PC-9 (cell line): ENCODE data around the gene PPP1R3D. TPM values are rescaled to one million over a fixed set of nuclear protein-coding genes. Genes with fewer than 3 reads are reported as not detected.

ENCODE experiments used
- BruUV-seq: library from RNA; stranded (reverse); fragments of 400-500 nt; replicated peaks from 2 replicates; lab custom pipeline; 2021; lab: Mats Ljungman, UMichigan
- CTCF ChIA-PET: fragments of 300-600 bp; sonication (Branson Sonifier 250); formaldehyde crosslinking; loops from one replicate; lab custom pipeline; 2022; ENCODE audit warnings: antibody characterized with exemption; lab: Charles Lee
- POLR2A ChIA-PET: fragments of 300-600 bp; sonication (Branson Sonifier 250); formaldehyde crosslinking; loops from one replicate; lab custom pipeline; 2022; ENCODE audit warnings: antibody characterized with exemption; ENCODE audit not compliant: unreplicated experiment; lab: Charles Lee
- DNase-seq, 2 experiments: peaks; one replicate each; pipeline versions ENCODE4 v3.0.0 to v3.0.0-alpha.2; 2015 to 2022; ENCODE audit warnings: mixed read lengths in 1 of 2
- H2AFZ ChIP-seq: fragments of 200-600 bp; sonication (generic); 2 replicates; pipeline ENCODE4 v1.8.1; 2017; ENCODE audit warnings: antibody characterized with exemption
- H3F3A ChIP-seq: fragments of 200-600 bp; sonication (generic); 2 replicates; pipeline ENCODE4 v1.8.1; 2017; ENCODE audit warnings: antibody characterized with exemption, mild to moderate bottlenecking, low read depth; ENCODE audit not compliant: insufficient read depth
- H3K27ac ChIP-seq: fragments of 200-600 bp; sonication (generic); 2 replicates; pipeline ENCODE4 v1.6.1; 2016; ENCODE audit warnings: mixed run types
- H3K27me3 ChIP-seq: fragments of 200-600 bp; sonication (generic); 2 replicates; pipeline ENCODE4 v1.6.1; 2016; ENCODE audit warnings: low read depth, mixed run types; ENCODE audit not compliant: insufficient read depth
- H3K36me3 ChIP-seq: fragments of 200-600 bp; sonication (generic); 2 replicates; pipeline ENCODE4 v1.6.1; 2016; ENCODE audit warnings: low read depth, mixed run types
- H3K4me1 ChIP-seq: fragments of 200-600 bp; sonication (generic); replicated peaks from 2 replicates; pipeline ENCODE4 v1.6.1; 2016; ENCODE audit warnings: mixed run types; ENCODE audit not compliant: insufficient read depth
- H3K4me2 ChIP-seq: fragments of 200-600 bp; sonication (generic); 2 replicates; pipeline ENCODE4 v1.6.1; 2017; ENCODE audit warnings: mixed run types
- H3K4me3 ChIP-seq: fragments of 200-600 bp; sonication (generic); 2 replicates; pipeline ENCODE4 v1.6.1; 2016; ENCODE audit warnings: mixed run types
- H3K79me2 ChIP-seq: fragments of 200-600 bp; sonication (generic); 2 replicates; pipeline ENCODE4 v1.6.1; 2017; ENCODE audit warnings: low read depth, mixed run types
- H3K9me2 ChIP-seq: fragments of 200-600 bp; sonication (generic); 2 replicates; pipeline ENCODE4 v1.8.1; 2017; ENCODE audit warnings: mild to moderate bottlenecking; ENCODE audit not compliant: insufficient read depth
- H3K9me3 ChIP-seq: fragments of 200-600 bp; sonication (generic); 2 replicates; pipeline ENCODE4 v1.8.1; 2016; ENCODE audit warnings: low read depth; ENCODE audit not compliant: insufficient read depth
- H4K20me1 ChIP-seq: fragments of 200-600 bp; sonication (generic); 2 replicates; pipeline ENCODE4 v1.8.1; 2017; ENCODE audit not compliant: insufficient read depth
- CTCF ChIP-seq: fragments of 200-600 bp; sonication (generic); conservative IDR thresholded peaks from 2 replicates; pipeline ENCODE4 v1.6.1; 2017; ENCODE audit warnings: mixed run types, antibody characterized with exemption, mild to moderate bottlenecking, moderate library complexity
- EZH2 ChIP-seq: fragments of 200-600 bp; sonication (generic); IDR thresholded peaks from 2 replicates; pipeline ENCODE4 v1.8.0; 2017; ENCODE audit warnings: antibody characterized with exemption, low read depth
- intact Hi-C: fragments of 100-400 bp; cut with micrococcal nuclease; formaldehyde crosslinking; loops from one replicate; pipeline ENCODE4 v1.10.0; 2022; ENCODE audit not compliant: unreplicated experiment
- total RNA-seq: library from RNA; stranded (reverse); gene quantifications from 2 replicates; pipeline ENCODE4 v1.2.3, GENCODE V29; 2021

The PPP1R3D gene
- total RNA-seq, 1 experiment from 2014 or later = 9.9 TPM

DNA sequence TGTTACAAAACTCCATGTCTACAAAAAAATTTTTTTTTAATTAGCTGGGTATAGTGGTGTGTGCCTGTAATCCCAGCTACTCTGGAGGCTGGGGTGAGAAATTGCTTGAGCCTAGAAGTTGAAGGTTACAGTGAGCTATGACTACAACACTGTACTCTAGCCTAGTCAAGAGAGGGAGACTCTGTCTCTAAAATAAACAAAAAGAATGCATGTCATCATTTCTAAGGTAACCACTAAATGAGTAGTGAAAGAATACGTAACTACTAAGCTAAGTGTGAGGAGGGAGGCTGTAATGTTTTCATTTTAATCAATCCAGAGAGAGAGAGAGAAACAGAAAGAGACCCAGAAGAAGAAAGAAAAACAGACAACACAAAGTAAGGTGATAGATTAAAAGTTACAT lies 16.6 kb downstream of the PPP1R3D start:
- no peaks in the 10 kb centered on the region for H4K20me1 ChIP-seq
- no peaks in the 10 kb centered on the region for H3K9me2 ChIP-seq
- no peak overlapping the region for H3K4me3 ChIP-seq
- H3K4me2 ChIP-seq = no peak overlapping the region
- no peak overlapping the region for H3K27ac ChIP-seq
- no TSS peak for BruUV-seq
- H3K27me3 ChIP-seq = no peaks in the 10 kb centered on the region
- no peak for DNase-seq
- no peak overlapping the region for H2AFZ ChIP-seq
- ChIA-PET POLR2A (interaction anchor here (0.6 kb wide), 2 partner anchors 11 to 930 kb away, joined by 4 to 6 read pairs; no protein-coding TSS in a partner anchor), CTCF (no interaction called here)
- 0 out of 2 replicates have a peak, but pooled peaks cover 1% of the 10 kb centered on the region for H3K9me3 ChIP-seq
- peaks cover 37% of the 10 kb centered on the region for H3K4me1 ChIP-seq
- peaks cover 21% of the 10 kb centered on the region for H3F3A ChIP-seq
- H3K36me3 ChIP-seq = 0 out of 2 replicates have a peak, but pooled peaks cover 7% of the 10 kb centered on the region
- H3K79me2 ChIP-seq = no peaks in the 10 kb centered on the region
- TF ChIP-seq CTCF = no peak
- intact Hi-C loops = no loop called here

DNA sequence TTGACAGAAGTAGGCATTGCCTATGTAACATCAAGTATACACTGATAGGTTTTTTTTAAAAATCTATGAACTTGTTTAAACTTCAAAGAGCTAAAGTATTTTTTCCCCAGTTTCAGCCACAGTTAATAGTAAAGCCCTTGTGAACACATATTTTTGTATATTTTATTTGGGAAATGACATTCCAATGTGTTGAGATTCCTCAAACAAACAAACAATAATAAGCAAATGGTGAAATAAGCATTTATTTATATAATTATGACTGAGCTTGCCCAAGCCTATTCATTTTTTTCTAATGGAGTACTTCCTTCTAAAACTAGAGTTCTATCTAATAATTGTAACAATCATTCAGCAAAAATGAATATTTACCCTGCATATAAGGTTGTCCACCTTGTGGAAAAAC lies 19.2 kb downstream of the PPP1R3D start:
- Histone ChIP-seq H2AFZ (no peak overlapping the region), H3K27ac (0 out of 2 replicates have a peak overlapping the region, but pooled peaks have one; percentile 1), H3F3A (peaks cover 14% of the 10 kb centered on the region), H3K4me1 (peaks cover 27% of the 10 kb centered on the region), H3K79me2 (no peaks in the 10 kb centered on the region), H4K20me1 (no peaks in the 10 kb centered on the region), H3K27me3 (no peaks in the 10 kb centered on the region), H3K4me2 (peak overlapping the region; percentile 5; the same call in 1 of the 2 replicates), H3K9me3 (0 out of 2 replicates have a peak, but pooled peaks cover 5% of the 10 kb centered on the region), H3K9me2 (no peaks in the 10 kb centered on the region), H3K4me3 (no peak overlapping the region), H3K36me3 (0 out of 2 replicates have a peak, but pooled peaks cover 7% of the 10 kb centered on the region)
- peak in 1 of 2 experiments; percentile 60 for DNase-seq
- intact Hi-C loops = no loop called here
- no TSS peak for BruUV-seq
- ChIA-PET CTCF (no interaction called here), POLR2A (interaction anchor here (0.6 to 0.7 kb wide), 2 partner anchors 19 to 1187 kb away, joined by 3 read pairs; partner anchors contain the start of genes FAM217B and PPP1R3D)
- TF ChIP-seq CTCF (no peak), EZH2 (no peak)

DNA sequence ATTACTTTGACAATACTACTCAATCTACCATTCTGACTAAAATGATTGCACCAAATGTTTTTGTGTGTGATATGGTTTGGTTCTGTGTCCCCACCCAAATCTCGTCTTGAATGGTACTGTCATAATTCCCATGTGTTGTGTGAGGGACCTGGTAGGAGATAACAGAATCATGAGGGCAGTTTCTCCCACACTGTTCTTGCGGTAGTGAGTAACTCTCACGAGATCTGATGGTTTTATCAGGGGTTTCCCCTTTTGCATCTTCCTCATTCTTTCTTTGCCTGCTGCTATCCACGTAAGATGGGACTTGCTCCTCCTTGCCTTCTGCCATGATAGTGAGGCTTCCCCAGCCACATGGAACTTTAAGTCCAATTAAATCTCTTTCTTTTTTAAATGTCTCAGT lies 27.5 kb downstream of the PPP1R3D start:
- intact Hi-C loops = no loop called here
- Histone ChIP-seq H4K20me1 (no peaks in the 10 kb centered on the region), H3K4me2 (no peak overlapping the region), H3K79me2 (no peaks in the 10 kb centered on the region), H3K27ac (no peak overlapping the region), H2AFZ (no peak overlapping the region), H3K9me2 (no peaks in the 10 kb centered on the region), H3K36me3 (no peaks in the 10 kb centered on the region), H3F3A (no peaks in the 10 kb centered on the region; the same call in 1 of the 2 replicates), H3K27me3 (no peaks in the 10 kb centered on the region), H3K9me3 (no peaks in the 10 kb centered on the region), H3K4me1 (no peaks in the 10 kb centered on the region), H3K4me3 (no peak overlapping the region)
- TF ChIP-seq CTCF (no peak), EZH2 (no peak)
- BruUV-seq = no TSS peak
- POLR2A ChIA-PET = no interaction called here
- CTCF ChIA-PET = no interaction called here
- DNase-seq = no peak
